Uterus (tissue), 2 donors: Measurements from ENCODE around the gene HLA-DMA.
A peak's percentile ranks its signal among the peaks of the same experiment; 100 is the strongest.

Experiments used
- POLR2A ChIP-seq, 2 donors: fragments of 450-650 bp; IDR thresholded peaks; one replicate each; pipeline ENCODE4 v1.6.1; 2016; ENCODE audit warnings: antibody characterized with exemption in 2 of 2, mild to moderate bottlenecking in 1 of 2, moderate library complexity in 1 of 2
- TF ChIP-seq, protein P1 (sequence below), 4 experiments: fragments of 200-600 bp in 2 of 4; fragments of 450-650 bp in 2 of 4; sonication (generic) in 2 of 4; IDR thresholded peaks; one replicate each; pipeline ENCODE4 v1.5.1; 2016 to 2019; ENCODE audit warnings: antibody characterized with exemption in 4 of 4, mild to moderate bottlenecking in 2 of 4, moderate library complexity in 1 of 4

DNA sequence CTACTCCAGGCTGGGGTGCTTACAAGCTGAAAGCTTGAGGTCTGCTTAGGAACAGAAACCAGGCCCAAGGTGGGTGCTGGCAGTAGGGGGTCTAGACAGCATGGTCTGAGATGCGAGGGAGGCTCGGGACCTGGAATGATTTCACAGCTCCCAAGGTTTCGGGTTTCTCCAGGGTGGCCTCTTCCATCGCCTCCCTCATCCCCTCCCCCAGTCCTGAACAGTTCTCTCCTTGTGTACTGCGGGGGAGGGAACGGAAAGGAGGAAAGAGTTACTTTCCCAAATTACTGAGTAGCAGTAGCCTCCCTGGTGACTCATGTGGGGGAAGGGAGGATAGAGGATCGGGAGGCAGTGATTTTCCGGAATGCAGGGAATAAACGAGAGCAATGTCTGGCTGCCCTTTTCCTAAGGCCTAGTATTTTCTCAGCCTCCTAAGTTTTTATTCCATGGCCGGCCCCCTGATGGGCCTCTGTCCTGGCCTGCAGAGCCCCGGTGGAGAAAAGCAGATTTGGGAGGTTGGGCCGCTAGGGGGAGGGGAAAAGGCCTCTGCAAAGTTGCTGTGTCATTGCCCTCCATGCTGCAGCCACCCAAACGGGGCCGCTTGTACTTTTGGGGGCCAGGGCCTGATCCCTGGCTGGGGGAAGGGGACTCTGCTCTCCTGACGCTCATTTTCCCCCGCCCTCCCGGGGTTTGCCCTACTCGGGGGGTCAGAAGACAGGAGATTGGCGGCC is 17.0 kb upstream of the HLA-DMA start:
- TF ChIP-seq, protein P1, sequence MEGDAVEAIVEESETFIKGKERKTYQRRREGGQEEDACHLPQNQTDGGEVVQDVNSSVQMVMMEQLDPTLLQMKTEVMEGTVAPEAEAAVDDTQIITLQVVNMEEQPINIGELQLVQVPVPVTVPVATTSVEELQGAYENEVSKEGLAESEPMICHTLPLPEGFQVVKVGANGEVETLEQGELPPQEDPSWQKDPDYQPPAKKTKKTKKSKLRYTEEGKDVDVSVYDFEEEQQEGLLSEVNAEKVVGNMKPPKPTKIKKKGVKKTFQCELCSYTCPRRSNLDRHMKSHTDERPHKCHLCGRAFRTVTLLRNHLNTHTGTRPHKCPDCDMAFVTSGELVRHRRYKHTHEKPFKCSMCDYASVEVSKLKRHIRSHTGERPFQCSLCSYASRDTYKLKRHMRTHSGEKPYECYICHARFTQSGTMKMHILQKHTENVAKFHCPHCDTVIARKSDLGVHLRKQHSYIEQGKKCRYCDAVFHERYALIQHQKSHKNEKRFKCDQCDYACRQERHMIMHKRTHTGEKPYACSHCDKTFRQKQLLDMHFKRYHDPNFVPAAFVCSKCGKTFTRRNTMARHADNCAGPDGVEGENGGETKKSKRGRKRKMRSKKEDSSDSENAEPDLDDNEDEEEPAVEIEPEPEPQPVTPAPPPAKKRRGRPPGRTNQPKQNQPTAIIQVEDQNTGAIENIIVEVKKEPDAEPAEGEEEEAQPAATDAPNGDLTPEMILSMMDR (IDR thresholded peaks at IDR 0.05) = peak; percentile 37 to 63 (median 43)
- TF ChIP-seq POLR2A (IDR thresholded peaks at IDR 0.05) = peak; percentile 18 to 62
